ENCODE measurements around the gene EHD3.

EHD3 gene

GRCh38 chr2:31204783-31205182 is 29.2 kb upstream of the EHD3 start:
- no peak for TF ChIP-seq CTCF (IDR thresholded peaks at IDR 0.05; ENCODE audit: low read depth, low read length, missing control alignments)
- in situ Hi-C loops (cut with HindIII; ENCODE audit: low pct_ligation_motif_present, low sequenced_read_pairs) = no loop called here
- H3K27me3 ChIP-seq (replicated peaks) = no peaks in the 10 kb centered on the region
- H3K27ac ChIP-seq = no peak overlapping the region
- no peak for DNase-seq
- H3K36me3 ChIP-seq (replicated peaks) = no peaks in the 10 kb centered on the region
- H3K4me3 ChIP-seq (ENCODE audit: low read depth, low read length) = no peak overlapping the region

GRCh38 chr2:31205186-31205585 is 28.8 kb upstream of the EHD3 start:
- H3K4me3 ChIP-seq (ENCODE audit: low read depth, low read length) = no peak overlapping the region
- no peak overlapping the region for H3K27ac ChIP-seq
- in situ Hi-C loops (cut with HindIII; ENCODE audit: low pct_ligation_motif_present, low sequenced_read_pairs) = no loop called here
- DNase-seq = no peak
- no peaks in the 10 kb centered on the region for H3K27me3 ChIP-seq (replicated peaks)
- no peak for TF ChIP-seq CTCF (IDR thresholded peaks at IDR 0.05; ENCODE audit: low read depth, low read length, missing control alignments)
- H3K36me3 ChIP-seq (replicated peaks) = no peaks in the 10 kb centered on the region

GRCh38 chr2:31205613-31206012 is 28.3 kb upstream of the EHD3 start:
- in situ Hi-C loops (cut with HindIII; ENCODE audit: low pct_ligation_motif_present, low sequenced_read_pairs) = no loop called here
- DNase-seq = no peak
- Histone ChIP-seq H3K36me3 (replicated peaks) (no peaks in the 10 kb centered on the region), H3K27me3 (replicated peaks) (no peaks in the 10 kb centered on the region), H3K27ac (no peak overlapping the region), H3K4me3 (ENCODE audit: low read depth, low read length) (no peak overlapping the region)
- no peak for TF ChIP-seq CTCF (IDR thresholded peaks at IDR 0.05; ENCODE audit: low read depth, low read length, missing control alignments)

- no peak overlapping the region for H3K27ac ChIP-seq
- in situ Hi-C loops (cut with HindIII; ENCODE audit: low pct_ligation_motif_present, low sequenced_read_pairs) = no loop called here
- no peak for TF ChIP-seq CTCF (IDR thresholded peaks at IDR 0.05; ENCODE audit: low read depth, low read length, missing control alignments)
- no peak overlapping the region for H3K4me3 ChIP-seq (ENCODE audit: low read depth, low read length)
- no peak for DNase-seq
- H3K36me3 ChIP-seq (replicated peaks) = no peaks in the 10 kb centered on the region
- no peaks in the 10 kb centered on the region for H3K27me3 ChIP-seq (replicated peaks)
Measured at GRCh38 chr2:31207790-31208189, 26.2 kb upstream of the EHD3 start.

- no peak overlapping the region for H3K4me3 ChIP-seq (ENCODE audit: low read depth, low read length)
- no peaks in the 10 kb centered on the region for H3K27me3 ChIP-seq (replicated peaks)
- H3K36me3 ChIP-seq (replicated peaks) = no peaks in the 10 kb centered on the region
- no peak overlapping the region for H3K27ac ChIP-seq
- in situ Hi-C loops (cut with HindIII; ENCODE audit: low pct_ligation_motif_present, low sequenced_read_pairs) = no loop called here
- no peak for DNase-seq
- no peak for TF ChIP-seq CTCF (IDR thresholded peaks at IDR 0.05; ENCODE audit: low read depth, low read length, missing control alignments)
Measured at GRCh38 chr2:31208240-31208639, 25.7 kb upstream of the EHD3 start.

All from brain microvascular endothelial cell (primary cell).